CD4-positive, alpha-beta memory T cell (primary cell): ENCODE results near the gene UPK3BL2. TPM values are rescaled to one million over a fixed set of nuclear protein-coding genes. Genes with fewer than 3 reads are reported as not detected.
"Not testable (repeated sequence)": the region's sequence is repeated elsewhere in the genome, so short reads cannot be mapped to it uniquely, and the experiment has no call there.

Experiments used
- CTCF ChIA-PET: fragments of 350-600 bp; sonication (Branson Sonifier 250); formaldehyde crosslinking; loops from one replicate; lab custom pipeline; 2021; ENCODE audit warnings: inconsistent platforms; ENCODE audit not compliant: partially characterized antibody; lab: Charles Lee
- POLR2A ChIA-PET: fragments of 350-600 bp; sonication (Branson Sonifier 250); formaldehyde crosslinking; loops from one replicate; lab custom pipeline; 2021; ENCODE audit not compliant: partially characterized antibody; lab: Charles Lee
- DNase-seq, 5 donors: peaks; one replicate each; pipeline versions ENCODE4 v3.0.0 to v3.0.0-alpha.2; 2020 to 2022; ENCODE audit warnings: mixed read lengths in 1 of 5
- H3K27ac ChIP-seq: one replicate; pipeline ENCODE4 v1.7.0; 2013; ENCODE audit warnings: low read depth, low read length
- H3K27me3 ChIP-seq: 2 replicates; pipeline ENCODE4 v1.7.0; 2013; ENCODE audit warnings: mild to moderate bottlenecking, low read length, moderate library complexity; ENCODE audit not compliant: insufficient read depth
- H3K36me3 ChIP-seq: 2 replicates; pipeline ENCODE4 v1.7.0; 2013; ENCODE audit warnings: mild to moderate bottlenecking, low read length, moderate library complexity; ENCODE audit not compliant: insufficient read depth
- H3K4me1 ChIP-seq: 2 replicates; pipeline ENCODE4 v1.7.0; 2013; ENCODE audit warnings: mild to moderate bottlenecking, low read length, moderate library complexity; ENCODE audit not compliant: insufficient read depth
- H3K4me3 ChIP-seq, 2 donors: one replicate each; pipeline ENCODE4 v1.7.0; 2013; ENCODE audit warnings: low read length in 2 of 2, mild to moderate bottlenecking in 1 of 2
- H3K9me3 ChIP-seq, 2 donors: one replicate each; pipeline ENCODE4 v1.7.0; 2013; ENCODE audit warnings: low read length in 2 of 2, control low read depth in 1 of 2; ENCODE audit not compliant: control insufficient read depth in 1 of 2
- H3K27ac Mint-ChIP-seq, 7 donors: one replicate each; pipeline ENCODE4 v1.8.0; 2020 to 2021; ENCODE audit warnings: mixed read lengths in 7 of 7, mild to moderate bottlenecking in 6 of 7, inconsistent platforms in 3 of 7, moderate library complexity in 3 of 7
- H3K27me3 Mint-ChIP-seq, 2 donors: one replicate each; pipeline ENCODE4 v1.8.0; 2020 to 2021; ENCODE audit warnings: mixed read lengths in 2 of 2
- H3K36me3 Mint-ChIP-seq, 2 donors: one replicate each; pipeline ENCODE4 v1.8.0; 2020 to 2021; ENCODE audit warnings: mixed read lengths in 2 of 2, inconsistent platforms in 1 of 2, mild to moderate bottlenecking in 1 of 2
- H3K4me1 Mint-ChIP-seq, 4 donors: one replicate each; pipeline ENCODE4 v1.8.0; 2020 to 2021; ENCODE audit warnings: mixed read lengths in 4 of 4, mild to moderate bottlenecking in 1 of 4
- H3K4me3 Mint-ChIP-seq, 8 donors: one replicate each; pipeline ENCODE4 v1.8.0; 2020 to 2021; ENCODE audit warnings: mixed read lengths in 8 of 8, mild to moderate bottlenecking in 7 of 8, moderate library complexity in 6 of 8, inconsistent platforms in 3 of 8
- H3K9me3 Mint-ChIP-seq, 8 donors: one replicate each; pipeline ENCODE4 v1.8.0; 2020 to 2021; ENCODE audit warnings: mixed read lengths in 8 of 8, mild to moderate bottlenecking in 5 of 8, inconsistent platforms in 3 of 8, moderate library complexity in 1 of 8
- intact Hi-C: fragments of 100-400 bp; cut with micrococcal nuclease; formaldehyde crosslinking; loops from one replicate; pipeline ENCODE4 v1.15.1; 2023
- polyA plus RNA-seq, 2 donors: library from polyadenylated mRNA; unstranded; fragments of 300-500 nt; fragmentation: Illumina TruSeq; gene quantifications; one replicate each; pipeline ENCODE4 v1.2.3, GENCODE V29; 2021
- total RNA-seq, 2 experiments: library from RNA; stranded (reverse); gene quantifications; one replicate each; pipeline ENCODE4 v1.2.3, GENCODE V29; 2021

Gene UPK3BL2
- total and polyA plus RNA-seq, 4 experiments from 2014 or later: 0.94 to 51.1 (median 25.7) TPM

DNA sequence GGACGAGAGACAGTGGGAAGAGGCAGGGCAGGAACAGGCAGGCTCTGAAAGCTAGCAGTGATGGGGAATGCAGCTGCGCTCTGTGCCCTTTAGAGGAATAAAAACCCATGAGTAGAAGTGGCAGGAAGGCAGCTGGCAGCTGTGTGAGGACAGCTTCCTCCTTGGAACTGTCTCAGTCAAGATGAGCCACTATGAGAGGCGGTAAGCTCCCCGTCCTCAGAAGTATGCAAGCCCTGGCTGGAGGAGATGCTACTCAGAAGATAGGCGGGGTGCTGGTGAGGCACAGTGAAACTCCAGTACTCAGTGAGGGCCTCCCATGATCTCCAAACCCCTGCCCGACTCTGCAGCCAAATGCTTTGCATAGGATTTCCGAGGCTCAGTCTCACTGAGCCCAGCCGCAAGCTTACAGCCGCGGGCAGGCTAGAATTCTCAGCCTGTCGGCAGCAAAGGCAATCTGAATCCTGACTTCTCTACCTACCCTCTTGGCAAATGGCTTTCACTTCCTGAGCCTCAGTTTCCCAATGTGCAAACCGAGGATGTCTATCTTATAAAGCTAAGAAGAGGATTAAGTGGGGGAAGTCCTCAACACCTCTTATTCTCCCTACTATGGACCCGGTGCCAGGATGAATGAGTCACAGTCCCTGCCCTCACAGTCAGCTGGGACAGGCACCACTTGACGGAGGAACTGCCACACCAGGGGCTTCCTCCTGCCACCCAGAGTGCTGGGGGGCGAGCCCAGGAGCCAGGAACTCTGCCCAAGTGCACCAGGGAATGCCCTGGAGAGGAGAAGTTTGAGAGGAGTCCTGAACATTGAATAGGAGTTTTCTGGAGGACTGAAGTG, 28.4 kb downstream of the UPK3BL2 start:
- intact Hi-C loops, H3K27me3 ChIP-seq, POLR2A ChIA-PET, H3K27ac Mint-ChIP-seq, H3K36me3 Mint-ChIP-seq, H3K4me1 Mint-ChIP-seq, H3K27ac ChIP-seq, H3K27me3 Mint-ChIP-seq, H3K36me3 ChIP-seq, DNase-seq, CTCF ChIA-PET, H3K4me3 Mint-ChIP-seq, H3K4me1 ChIP-seq, H3K4me3 ChIP-seq, H3K9me3 Mint-ChIP-seq, H3K9me3 ChIP-seq: not testable (repeated sequence)

DNA sequence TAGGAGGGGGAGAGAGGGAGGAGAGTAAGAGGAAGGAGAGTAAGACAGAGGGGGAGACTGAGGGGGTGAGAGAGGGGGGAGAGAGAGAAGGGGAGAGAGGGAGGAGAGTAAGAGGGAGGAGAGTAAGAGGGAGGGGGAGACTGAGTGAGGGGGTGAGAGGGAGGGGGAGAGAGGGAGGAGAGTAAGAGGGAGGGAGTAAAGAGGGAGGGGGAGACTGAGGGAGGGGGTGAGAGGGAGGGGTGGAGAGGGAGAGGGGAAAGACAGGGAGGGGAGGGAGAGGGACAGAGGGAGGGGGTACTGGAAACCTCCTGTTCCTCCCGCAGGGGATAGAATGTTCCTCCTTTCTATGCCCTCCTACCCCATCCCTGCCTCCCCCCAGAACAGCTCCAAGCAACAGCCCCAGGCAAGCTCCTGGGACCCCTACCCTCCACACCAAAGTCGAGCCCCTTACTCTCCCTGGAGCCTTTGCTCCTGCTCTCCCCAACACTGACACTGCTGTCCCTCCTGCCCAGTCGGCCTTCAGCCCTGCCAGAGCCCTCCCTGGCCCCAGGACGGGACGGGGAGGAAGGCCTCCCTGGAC, 30.8 kb downstream of the UPK3BL2 start:
- H3K9me3 Mint-ChIP-seq, H3K27me3 ChIP-seq, H3K9me3 ChIP-seq, intact Hi-C loops, H3K36me3 ChIP-seq, POLR2A ChIA-PET, H3K36me3 Mint-ChIP-seq, H3K4me3 ChIP-seq, H3K4me1 Mint-ChIP-seq, CTCF ChIA-PET, H3K27ac Mint-ChIP-seq, H3K4me1 ChIP-seq, H3K27me3 Mint-ChIP-seq, H3K27ac ChIP-seq: not testable (repeated sequence)
- peak in 1 of 5 donors; percentile 48 for DNase-seq
- H3K4me3 Mint-ChIP-seq: peak overlapping the region in 4 of 8 donors; percentile 24 to 50 (median 42)

DNA sequence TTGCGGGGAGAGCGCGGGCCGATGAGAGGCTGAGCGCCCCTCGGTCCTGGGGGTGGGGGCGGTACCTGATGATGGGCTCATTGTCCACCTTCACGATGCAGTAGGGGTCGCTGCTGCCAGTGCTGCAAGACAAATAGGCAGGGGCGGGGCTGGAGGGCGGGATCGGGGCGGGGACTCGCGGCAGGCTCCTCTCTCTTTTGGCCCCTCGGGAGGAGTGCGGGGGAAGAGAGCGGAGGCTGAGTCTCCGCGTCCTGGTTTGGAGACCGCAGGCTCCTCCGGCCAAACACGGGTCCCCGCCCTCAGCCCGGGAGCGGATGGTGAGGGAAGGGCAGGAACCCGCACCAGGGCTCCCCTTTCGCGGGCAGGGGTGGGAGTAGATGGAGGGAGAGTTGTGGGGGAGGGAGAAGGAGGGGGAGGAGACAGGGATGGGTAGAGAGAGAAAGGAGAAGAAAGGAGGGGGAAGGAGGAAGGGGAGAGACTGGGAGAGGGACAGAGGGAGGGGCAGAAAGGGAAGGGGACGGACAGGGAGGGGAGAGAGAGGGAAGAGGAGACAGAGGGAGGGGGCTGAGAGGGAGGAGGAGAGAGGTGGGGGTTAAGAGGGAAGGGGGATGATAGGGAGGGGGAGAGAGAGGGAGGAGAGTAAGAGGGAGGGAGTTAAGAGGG, 31.5 kb downstream of the UPK3BL2 start:
- H3K4me1 Mint-ChIP-seq, H3K9me3 ChIP-seq, H3K4me1 ChIP-seq, intact Hi-C loops, H3K27ac ChIP-seq, H3K36me3 ChIP-seq, H3K9me3 Mint-ChIP-seq, H3K27me3 ChIP-seq, CTCF ChIA-PET, H3K27ac Mint-ChIP-seq, POLR2A ChIA-PET, H3K36me3 Mint-ChIP-seq, DNase-seq, H3K4me3 ChIP-seq, H3K27me3 Mint-ChIP-seq: not testable (repeated sequence)
- H3K4me3 Mint-ChIP-seq: peak overlapping the region in 1 of 8 donors; percentile 39

DNA sequence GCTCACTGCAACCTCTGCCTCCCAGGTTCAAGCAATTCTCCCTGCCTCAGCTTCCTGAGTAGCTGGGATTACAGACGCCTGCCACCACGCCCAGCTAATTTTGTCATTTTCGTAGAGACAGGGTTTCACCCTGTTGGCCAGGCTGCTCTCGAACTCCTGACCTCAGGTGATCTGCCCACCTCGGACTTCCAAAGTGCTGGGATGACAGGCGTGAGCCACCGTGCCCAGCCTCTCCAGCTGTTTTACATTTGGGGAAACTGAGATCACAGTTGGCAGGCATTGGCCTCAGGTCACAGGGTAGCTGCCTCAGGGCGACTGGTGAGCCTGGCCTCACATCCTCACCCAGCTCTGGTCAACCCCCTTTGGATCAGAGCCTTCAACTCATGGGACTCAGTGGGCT, 32.9 kb downstream of the UPK3BL2 start:
- H3K27me3 Mint-ChIP-seq, intact Hi-C loops: not testable (repeated sequence)

DNA sequence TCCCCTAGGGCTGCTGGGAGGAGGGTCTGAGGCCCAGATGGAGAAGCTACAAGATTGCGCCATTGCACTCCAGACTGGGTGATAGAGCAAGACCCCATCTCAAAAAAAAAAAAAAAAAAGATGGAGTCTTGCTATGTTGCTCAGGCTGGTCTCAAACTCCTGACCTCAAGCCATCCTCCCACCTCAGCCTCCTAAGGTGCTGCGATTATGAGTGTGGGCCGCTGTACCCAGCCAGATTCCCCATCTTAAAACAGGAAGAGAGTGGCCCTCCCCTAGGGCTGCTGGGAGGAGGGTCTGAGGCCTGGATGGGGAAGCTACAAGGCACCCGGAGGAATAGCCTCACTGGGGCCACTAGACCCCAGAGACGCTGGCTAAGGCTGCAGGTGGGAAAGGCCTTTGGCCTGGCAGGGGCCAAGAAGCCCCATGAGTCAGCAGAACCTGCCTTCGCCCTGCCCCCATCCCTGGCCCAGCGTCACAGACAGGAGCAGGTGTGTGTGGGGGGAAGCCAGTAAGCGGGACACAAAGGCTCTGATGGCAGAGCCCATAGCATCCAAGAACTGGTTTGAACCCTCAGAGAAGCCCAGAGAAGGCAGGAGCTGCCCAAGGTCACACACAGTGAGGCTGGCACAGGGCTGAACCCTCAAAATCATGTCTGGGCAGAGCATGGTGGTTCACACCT, 35.9 kb downstream of the UPK3BL2 start:
- H3K27me3 Mint-ChIP-seq, H3K36me3 Mint-ChIP-seq, H3K27ac ChIP-seq, H3K9me3 Mint-ChIP-seq, intact Hi-C loops, H3K4me3 Mint-ChIP-seq, H3K4me3 ChIP-seq, DNase-seq, H3K9me3 ChIP-seq, H3K4me1 Mint-ChIP-seq, H3K27me3 ChIP-seq, CTCF ChIA-PET, H3K36me3 ChIP-seq, H3K4me1 ChIP-seq, H3K27ac Mint-ChIP-seq, POLR2A ChIA-PET: not testable (repeated sequence)

More for the DNA sequence above, 32.9 kb downstream of the UPK3BL2 start:
- DNase-seq, H3K9me3 Mint-ChIP-seq, H3K4me1 ChIP-seq, CTCF ChIA-PET, H3K4me3 Mint-ChIP-seq, H3K4me1 Mint-ChIP-seq, H3K27ac Mint-ChIP-seq, H3K27me3 ChIP-seq, H3K36me3 Mint-ChIP-seq, H3K27ac ChIP-seq, H3K9me3 ChIP-seq, H3K36me3 ChIP-seq, H3K4me3 ChIP-seq, POLR2A ChIA-PET: not testable (repeated sequence)

DNA sequence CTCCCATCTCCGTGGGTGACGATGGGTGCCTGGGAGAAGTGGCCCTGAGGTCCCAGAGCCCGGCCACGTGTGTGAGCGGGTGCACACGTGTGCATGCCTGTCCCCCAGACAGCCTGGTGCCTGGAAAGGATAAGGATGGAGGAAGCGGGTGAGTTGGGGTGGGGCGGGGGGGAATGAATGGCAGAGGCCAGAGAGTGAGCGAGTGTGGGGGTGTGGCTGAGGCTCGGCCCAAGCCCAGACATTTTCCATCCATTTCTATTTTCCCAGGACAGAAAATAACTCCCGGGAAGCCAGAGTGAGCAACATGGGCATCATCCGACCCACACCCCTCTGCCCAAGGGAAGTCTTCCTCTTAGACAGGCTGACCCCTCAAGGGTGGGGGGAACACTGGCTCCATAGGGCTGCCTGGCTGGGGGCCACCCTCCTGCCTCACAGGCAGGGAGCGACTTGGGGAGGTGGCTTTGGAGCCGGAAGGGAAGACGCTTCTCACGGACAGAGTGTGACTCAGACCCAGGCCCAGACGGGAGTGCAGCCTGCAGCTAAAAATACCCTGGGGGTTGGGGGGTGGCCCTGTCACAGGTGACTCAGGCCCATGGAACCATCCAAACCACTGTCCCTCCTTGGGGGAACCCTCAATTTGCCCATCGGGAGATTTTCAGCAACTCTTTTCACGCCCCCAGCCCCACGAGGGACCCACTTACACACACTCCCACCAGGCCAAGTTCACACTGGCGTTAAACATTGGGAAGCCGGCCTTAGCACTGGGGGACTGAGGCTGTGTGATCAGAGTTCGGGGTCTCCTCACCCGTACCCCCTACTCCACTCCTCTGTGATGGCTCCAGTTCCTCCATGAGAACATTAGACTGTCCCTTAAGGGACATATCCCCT, 38.0 kb downstream of the UPK3BL2 start:
- H3K4me3 ChIP-seq, H3K27me3 Mint-ChIP-seq, H3K27ac Mint-ChIP-seq, POLR2A ChIA-PET, DNase-seq, H3K36me3 Mint-ChIP-seq, H3K9me3 Mint-ChIP-seq, H3K27me3 ChIP-seq, intact Hi-C loops, CTCF ChIA-PET, H3K4me1 ChIP-seq, H3K4me3 Mint-ChIP-seq, H3K9me3 ChIP-seq, H3K27ac ChIP-seq, H3K4me1 Mint-ChIP-seq, H3K36me3 ChIP-seq: not testable (repeated sequence)

DNA sequence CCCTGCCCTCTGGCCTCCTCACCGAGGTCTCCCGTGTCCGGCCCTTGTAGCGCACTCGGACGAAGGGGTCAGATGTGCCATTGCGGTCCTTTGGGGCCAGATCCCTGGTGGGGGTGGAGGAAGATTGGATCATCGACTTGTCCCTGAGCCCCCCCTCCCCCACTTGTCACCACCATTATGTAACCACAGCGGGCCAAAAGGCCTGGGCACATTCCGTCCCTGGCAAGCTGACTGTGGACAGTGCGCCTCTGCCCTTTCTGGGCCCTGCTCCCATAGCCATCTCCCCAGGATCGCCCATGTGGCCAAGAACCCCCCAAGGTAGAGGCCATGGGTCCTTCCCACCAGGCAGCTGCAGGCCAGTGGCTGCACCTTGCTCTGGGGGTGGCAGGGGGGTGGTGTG, 40.4 kb downstream of the UPK3BL2 start:
- H3K27me3 Mint-ChIP-seq, H3K9me3 Mint-ChIP-seq, CTCF ChIA-PET, H3K36me3 ChIP-seq, POLR2A ChIA-PET, H3K4me3 ChIP-seq, H3K4me1 Mint-ChIP-seq, H3K4me1 ChIP-seq, intact Hi-C loops, DNase-seq, H3K27ac Mint-ChIP-seq, H3K4me3 Mint-ChIP-seq, H3K27ac ChIP-seq, H3K36me3 Mint-ChIP-seq, H3K9me3 ChIP-seq, H3K27me3 ChIP-seq: not testable (repeated sequence)
